AG09319 (cell line): ENCODE results near the gene PTEN.

Experiments used
- DNase-seq: peaks from one replicate; pipeline ENCODE4 v3.0.0-alpha.2; 2010; ENCODE audit warnings: low read depth; ENCODE audit errors: extremely low read depth
- TF ChIP-seq, protein P1 (sequence below): IDR thresholded peaks from 2 replicates; pipeline ENCODE4 v1.5.1; 2011; ENCODE audit warnings: low read depth, mild to moderate bottlenecking, inconsistent platforms, low read length, moderate library complexity

The PTEN gene

DNA sequence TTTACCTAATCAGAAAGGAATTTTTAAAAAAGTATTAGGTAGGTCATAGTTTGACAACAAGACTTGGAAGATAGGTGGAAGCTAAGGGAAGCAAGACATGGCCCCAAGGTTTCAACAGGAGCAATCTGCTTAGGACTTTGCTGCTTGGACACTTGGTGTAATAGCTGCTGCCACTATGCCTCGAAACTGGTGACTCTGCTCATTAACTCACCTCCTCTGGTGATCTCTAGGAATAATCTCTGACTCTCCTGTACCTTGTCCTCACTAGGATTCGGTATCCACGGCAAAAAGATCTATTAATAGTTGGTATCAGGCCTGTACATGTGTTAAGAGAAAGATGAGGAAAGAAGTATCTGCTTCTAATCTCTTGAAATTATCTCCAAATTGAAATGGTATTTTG is 53.1 kb downstream of the PTEN start:
- TF ChIP-seq, protein P1, sequence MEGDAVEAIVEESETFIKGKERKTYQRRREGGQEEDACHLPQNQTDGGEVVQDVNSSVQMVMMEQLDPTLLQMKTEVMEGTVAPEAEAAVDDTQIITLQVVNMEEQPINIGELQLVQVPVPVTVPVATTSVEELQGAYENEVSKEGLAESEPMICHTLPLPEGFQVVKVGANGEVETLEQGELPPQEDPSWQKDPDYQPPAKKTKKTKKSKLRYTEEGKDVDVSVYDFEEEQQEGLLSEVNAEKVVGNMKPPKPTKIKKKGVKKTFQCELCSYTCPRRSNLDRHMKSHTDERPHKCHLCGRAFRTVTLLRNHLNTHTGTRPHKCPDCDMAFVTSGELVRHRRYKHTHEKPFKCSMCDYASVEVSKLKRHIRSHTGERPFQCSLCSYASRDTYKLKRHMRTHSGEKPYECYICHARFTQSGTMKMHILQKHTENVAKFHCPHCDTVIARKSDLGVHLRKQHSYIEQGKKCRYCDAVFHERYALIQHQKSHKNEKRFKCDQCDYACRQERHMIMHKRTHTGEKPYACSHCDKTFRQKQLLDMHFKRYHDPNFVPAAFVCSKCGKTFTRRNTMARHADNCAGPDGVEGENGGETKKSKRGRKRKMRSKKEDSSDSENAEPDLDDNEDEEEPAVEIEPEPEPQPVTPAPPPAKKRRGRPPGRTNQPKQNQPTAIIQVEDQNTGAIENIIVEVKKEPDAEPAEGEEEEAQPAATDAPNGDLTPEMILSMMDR: no peak

DNA sequence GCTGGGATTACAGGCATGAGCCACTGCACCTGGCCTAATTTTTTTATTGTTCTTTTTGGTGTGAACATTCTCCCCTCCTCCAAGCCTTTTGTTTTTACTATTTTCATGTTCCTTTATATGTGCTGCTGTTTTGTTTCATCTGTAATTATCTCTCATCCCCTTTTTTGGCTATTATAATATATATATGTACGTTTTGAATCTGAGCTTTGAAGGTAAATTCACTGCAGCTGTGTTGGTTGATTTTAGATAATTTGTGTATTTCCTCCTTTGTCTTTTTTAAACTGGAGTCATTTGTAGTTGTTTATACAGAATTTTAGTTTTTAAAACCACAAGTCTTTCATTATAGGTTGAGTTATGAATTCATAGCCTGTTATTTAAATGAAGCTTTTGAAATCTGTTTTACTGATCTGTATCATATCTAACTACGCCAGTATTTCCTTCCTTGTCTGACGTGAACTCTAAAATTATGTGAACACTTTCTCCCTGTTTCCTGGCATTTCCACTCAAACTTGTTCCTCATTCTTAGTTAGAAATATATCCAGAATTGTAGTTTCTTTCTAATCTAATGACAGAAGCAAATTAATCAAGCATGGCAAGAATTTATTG is 54.9 kb downstream of the PTEN start:
- no peak for DNase-seq
- TF ChIP-seq, protein P1: no peak

More for the DNA sequence above, 53.1 kb downstream of the PTEN start:
- no peak for DNase-seq

DNA sequence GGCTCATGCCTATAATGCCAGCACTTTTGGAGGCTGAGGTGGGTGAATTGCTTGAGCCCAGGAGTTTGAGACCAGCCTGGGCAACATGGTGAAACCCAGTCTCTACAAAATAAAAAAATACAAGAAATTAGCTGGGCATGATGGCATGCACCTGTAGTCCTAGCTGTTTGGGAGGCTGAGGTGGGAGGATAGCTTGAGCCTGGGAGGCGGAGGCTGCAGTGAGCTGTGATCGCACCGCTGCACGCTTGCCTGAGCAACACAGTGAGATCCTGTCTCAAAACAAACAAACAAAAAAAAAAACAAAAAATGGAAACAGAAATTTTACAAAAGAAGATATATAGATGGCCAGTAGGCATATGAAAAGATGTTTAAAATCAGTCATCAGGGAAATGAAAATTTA is 57.1 kb downstream of the PTEN start:
- DNase-seq: no peak
- TF ChIP-seq, protein P1: no peak

DNA sequence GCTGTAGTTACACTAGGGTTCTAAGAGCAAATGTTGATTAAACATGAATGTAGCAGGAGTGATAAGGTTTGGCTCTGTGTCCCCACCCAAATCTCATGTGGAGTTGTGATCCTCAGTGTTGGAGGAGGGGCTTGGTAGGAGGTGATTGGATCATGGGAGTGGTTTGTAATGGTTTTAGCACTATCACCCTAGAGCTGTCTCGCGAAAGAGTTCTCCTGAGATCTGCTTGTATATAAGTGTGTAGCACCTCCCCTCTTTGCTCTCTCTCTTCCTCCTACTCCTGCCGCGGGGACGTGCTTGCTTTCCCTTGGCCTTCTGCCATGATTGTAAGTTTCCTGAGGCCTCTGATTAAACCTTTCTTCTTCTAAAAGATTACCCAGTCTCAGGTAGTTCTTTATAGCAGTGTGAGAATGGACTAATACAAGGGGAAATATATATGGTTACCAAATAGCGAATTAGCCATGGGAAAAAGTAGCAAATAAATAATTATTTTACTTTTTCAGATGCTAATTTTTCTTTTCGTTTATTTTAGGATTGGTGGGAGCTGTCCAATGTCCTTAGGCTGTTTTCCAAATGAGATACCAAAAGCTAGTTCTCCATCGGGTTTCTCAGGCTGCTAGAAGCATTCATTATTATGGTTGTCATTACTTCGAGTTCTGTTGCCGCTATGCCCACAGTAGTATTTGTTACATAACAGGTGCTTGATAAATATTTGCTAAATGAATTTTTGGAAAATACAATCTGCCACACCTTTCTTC is 58.7 kb downstream of the PTEN start:
- TF ChIP-seq, protein P1: no peak
- DNase-seq: no peak

DNA sequence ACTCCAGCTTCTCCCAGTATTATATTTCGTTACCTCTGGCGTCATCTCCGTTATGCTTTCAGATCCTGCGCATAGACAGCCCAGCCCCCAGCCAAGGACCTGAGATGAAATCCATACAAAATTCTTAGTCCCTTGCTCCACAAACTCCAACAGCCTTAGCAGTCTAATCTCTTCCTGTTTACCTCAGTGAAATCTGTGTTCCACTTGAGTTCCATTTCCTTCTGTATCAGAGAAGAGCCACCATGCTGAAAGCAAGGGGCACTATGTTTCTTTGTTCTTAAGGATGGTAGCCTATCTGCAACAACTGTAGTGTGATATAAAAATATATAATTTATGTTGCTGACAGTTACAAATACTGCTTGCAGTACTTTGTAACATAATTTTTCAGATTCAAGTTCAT is 59.8 kb downstream of the PTEN start:
- TF ChIP-seq, protein P1: no peak
- no peak for DNase-seq

DNA sequence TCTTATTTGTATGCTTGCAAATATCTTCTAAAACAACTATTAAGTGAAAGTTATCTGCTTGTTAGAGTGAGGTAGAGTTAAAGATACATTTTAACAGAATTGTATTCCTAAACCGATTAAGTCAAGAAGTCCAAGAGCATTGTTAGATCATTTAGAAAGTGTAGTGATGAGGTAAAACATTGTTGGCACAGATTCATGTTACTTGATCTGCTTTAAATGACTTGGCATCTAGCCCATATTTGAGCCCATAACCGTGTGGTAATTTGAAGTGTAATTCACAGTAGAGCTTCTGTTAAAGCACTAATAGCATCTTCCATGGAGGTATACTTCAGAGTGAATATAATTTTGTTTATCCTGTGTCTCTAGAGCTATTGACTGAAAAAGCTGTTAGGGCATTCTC is 62.1 kb downstream of the PTEN start:
- no peak for DNase-seq
- TF ChIP-seq, protein P1: no peak

DNA sequence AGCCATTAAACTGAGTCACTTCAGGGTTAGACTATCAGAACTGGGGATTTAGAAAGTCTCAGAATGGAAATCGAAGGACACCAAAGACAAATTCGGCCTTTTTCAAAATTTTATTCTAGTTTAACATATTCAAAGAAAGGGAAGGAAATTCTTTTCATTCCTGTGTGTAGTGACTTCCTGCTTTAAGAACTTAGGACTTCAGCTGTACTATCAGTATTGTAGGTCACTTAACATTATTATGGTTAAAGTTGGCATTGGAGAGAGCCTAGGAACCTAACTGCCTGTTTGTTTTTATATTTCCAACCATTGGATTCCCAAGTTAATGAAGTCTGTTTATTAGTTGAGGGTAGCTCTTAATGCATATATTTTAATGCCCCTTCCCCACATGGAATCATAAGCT is 63.7 kb downstream of the PTEN start:
- TF ChIP-seq, protein P1: no peak
- DNase-seq: no peak
